Muscle of arm (tissue), 12 donors: Measurements from ENCODE around the gene GPR176. TPM values are rescaled to one million over a fixed set of nuclear protein-coding genes. Genes with fewer than 3 reads are reported as not detected.
"Not testable (repeated sequence)": the region's sequence is repeated elsewhere in the genome, so short reads cannot be mapped to it uniquely, and the experiment has no call there.

ENCODE experiments used
- DNase-seq: peaks from one replicate; pipeline ENCODE4 v3.0.0-alpha.2; 2013
- polyA plus RNA-seq, 12 donors: library from polyadenylated mRNA; unstranded; fragments of 120-200 nt; gene quantifications; one replicate each; pipeline ENCODE4 v1.2.1, GENCODE V29; 2013; ENCODE audit not compliant: insufficient read length in 12 of 12

The GPR176 gene
- polyA plus RNA-seq, 12 donors: 4.0 to 18.5 (median 5.4) TPM; not detected in 1

DNA sequence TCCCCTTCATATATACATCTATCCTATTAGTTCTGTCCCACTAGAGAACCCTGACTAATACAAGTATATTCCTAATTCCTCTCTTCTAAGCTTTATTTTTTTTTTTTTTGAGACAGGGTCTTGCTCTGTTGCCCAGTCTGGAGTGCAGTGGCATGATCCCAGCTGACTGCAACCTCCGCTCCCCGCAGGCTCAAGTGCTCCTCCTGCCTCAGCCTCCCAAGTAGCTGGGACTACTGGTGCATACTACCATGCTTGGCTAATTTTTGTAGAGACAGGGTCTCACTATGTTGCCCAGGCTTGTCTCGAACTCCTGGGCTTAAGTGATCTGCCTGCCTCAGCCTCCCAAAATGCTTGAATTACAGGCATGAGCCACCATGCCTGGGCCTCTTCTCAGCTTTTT is 107.4 kb downstream of the GPR176 start:
- DNase-seq: not testable (repeated sequence)

DNA sequence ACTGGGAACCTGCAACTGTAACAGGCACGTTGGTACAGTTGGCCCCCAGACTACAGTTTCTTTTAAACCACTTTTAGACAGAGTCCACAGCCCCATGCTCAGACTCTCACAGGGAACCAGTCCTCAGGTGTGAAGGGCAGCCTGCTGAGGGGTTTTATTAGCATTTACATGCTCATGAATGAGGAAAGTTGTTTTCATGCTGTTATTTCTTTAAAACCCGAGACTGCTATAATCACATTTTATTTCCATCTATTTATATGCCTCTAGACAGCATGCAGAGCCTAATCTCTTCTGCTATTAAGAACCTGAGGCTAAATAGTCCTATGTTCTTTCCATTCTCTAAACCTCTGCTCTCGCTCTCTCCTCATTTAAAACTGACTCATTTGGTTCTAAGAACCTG is 111.2 kb downstream of the GPR176 start:
- DNase-seq: no peak

DNA sequence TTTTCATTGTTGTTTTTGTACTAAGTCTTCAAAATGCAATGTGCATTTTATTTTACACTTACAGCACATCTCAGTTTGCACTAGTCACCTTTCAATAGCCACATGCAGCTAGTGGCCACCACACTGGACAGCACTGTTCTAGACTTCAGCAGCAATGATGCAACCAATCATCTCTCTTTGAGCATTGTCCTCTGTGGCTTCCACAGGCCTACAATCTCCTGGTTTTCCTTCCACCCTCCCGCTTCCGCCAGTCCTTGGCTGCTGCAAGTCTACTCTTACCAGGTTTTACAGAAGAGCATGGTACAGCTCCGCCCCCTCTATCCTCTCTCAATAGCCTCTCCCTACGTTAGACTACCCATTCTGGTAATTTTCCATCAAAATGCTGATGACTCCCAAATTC is 112.3 kb downstream of the GPR176 start:
- DNase-seq: no peak

DNA sequence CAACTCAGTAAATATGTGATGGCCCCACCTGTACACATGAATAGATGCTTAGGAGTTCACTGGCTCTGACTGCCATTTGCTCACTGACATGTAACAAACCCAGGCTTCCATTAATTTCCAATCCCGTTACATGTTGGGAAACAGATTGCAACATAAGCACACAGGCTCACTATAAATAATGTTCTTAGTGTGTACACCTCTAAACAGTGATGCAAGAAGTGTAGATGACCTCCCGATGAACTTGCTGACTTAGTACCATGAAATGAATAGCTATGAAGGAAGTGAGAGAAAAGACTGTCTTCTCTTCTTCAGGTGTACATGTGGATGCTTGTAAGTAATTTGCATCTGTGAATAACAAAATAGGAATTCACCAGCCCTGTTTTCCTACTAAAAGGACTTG is 116.0 kb downstream of the GPR176 start:
- DNase-seq: no peak

DNA sequence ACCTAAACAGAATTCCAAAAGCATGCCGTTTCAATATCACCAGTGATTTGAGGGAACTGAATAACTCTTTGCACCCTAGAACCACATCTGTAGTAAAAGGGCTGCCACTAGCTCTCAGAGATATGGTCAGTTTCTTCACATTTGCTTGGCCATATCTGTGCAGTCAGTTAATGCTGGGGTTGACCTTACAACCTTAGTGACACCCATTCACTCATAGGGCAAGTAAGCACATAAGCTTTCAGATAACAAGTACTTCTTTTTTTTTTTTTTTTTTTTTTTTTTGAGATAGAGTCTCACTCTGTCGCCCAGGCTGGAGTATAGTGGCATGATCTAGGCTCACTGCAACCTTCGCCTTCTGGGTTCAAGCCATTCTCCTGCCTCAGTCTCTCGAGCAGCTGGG is 117.0 kb downstream of the GPR176 start:
- DNase-seq: no peak

DNA sequence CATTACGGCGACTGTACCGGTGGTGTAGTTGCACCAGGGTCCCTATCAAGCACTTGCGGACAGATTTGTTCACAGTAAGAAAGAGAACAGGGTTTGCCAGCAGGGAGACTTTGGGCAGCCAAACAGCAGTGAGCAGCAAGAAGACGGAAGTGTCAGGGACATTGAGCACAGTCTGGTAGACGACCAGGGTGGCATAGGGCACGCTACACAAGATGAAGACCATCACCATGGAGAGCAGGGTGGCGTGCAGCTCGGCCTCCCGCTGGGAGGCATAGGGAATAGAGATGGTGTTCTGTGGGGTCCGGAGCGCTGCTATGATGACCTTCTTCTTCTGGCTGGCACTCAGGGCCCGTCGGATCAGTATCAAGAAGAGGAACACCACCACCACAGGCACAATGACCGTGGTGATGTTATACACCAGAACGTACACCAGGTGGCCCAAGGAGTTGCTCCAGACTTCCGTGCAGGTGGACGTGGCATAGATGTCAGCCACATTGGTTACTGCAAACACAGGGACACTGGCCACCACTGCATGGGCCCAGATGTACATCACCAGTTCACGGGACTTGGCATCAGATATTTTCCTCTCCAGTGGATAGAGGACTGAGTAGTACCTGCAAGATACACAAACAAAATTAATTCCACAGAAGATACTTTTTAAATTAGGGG is 118.3 kb downstream of the GPR176 start:
- no peak for DNase-seq

DNA sequence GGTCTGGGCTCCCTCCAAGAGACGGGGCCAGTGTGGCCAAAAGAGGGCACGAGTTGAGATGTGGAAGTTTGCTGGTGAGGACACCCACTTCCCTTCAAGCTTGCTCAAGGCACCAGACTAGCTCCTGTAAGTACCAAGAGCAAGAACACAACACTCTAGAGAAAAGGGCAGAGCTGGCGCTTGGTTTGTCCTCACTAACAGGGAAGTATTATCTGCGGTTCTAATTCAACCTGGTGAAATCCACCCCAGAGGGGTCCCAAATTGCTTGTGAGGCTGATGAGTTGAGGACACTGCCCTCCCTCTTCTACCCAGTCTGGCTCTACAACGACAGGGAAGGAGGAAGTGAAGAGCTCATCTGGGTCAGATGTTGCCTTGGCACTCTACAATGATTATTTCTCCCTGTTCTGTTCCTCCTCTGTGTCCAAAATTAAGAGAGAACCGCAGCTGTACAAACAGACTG is 120.5 kb downstream of the GPR176 start:
- DNase-seq: no peak

DNA sequence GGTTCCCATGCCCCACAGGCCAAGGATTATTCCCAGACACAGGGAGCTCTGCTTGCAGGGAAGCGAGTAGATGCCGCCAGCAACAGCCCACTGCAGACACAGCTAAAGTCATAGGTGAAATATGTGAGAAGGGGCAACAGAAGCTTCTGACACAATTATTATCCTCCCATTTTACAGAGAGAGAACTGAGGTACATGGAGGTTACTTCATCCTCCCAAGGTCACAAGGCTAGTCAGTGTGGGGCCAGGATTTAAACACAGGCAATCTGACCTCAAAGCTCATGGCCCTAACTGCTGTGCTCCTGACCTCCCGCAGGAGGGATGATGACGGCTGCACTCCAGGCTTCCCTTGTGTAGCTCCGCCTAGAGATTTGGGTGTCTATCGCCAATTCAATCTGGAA is 121.7 kb downstream of the GPR176 start:
- no peak for DNase-seq

DNA sequence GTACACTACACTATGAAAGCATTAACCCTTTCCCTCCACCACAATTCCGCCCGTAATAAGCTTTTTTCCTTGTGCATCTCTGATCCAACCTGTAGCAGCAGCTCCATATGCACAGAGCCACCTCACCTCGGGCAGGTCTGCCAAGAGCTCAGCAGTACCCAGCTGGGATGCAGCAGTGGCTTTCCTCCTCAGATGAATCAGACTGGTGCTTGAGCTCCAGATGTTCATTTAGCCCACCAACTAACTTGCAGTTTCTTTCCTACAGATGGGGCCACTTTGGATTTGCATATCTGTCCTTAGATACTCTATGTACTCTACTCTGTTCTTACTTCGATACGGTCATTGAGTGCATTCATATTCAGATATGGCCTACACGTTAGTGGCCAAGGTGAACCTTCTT is 122.7 kb downstream of the GPR176 start:
- DNase-seq: no peak

DNA sequence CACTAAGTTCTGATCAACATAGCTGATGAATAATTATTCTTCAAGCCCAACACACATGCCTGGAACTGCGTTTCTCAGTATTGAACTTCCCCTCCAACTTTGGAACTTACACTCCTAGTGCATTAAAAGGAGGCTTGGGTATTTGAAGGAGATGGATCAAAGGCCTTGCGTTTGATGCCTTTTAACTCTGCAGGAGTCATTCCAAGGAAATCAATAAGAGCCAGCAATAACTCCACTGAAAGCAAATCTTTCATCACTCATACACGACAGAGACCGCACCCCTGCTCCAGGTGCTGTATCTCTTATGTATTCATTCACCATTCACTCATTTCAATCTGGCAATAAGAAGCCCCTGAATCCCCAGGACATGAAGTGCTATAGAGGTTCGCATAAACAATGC is 123.5 kb downstream of the GPR176 start:
- no peak for DNase-seq

DNA sequence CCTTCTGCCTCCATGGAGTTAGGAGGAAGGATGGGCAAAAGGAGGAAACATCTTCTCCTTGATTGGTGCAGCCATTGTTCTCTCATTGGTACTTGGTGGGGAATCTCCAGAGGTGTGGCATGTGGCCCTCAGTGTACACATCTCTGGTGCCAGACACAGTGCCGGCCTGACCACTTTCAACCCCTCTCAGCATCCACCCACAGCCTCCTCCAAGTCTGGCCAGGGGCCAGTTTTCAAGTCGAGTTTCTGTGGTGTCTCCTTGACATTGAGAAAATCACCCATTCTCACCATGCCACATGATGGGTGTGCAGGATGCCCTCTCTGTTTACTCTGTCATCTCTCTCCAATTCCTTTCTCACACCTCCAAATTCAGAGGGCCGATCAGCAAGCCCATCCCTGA is 124.6 kb downstream of the GPR176 start:
- DNase-seq: no peak

DNA sequence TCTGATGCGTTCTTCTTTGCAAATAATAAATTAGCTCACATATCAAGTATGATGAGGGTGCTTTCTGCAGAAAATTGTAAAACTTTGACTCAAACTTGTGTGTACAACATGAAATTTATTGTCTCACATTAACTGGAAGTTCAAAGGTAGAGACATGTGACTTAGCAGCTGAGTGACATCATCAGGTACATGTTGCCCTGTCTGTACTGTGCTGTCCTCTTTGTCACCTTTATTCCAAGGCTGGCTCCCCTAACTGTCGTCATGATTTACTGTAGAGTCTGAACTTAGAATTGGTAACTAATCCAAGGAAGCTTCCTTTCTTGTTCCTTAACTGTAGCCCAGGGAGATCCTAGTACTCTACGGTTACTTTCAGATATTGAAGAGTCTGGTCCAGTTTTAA is 125.1 kb downstream of the GPR176 start:
- DNase-seq: no peak

DNA sequence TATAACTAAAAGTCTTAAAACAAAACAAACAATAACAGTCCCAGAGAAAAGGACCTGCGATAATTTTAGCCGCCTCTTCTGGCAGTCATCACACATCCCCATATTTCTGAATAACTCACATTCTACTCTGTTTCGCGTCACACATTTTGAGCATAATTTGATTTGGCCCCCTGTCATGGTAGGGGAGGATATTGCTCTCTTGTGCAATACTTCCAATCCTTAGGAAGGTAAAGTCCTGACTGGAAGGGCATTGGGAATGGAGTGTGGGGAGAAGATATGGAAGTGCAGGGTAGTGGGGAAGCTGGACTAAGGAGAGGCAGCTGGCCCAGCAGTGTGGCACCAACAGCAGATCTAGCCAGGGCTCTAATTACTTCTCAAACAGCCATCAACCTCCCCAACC is 126.1 kb downstream of the GPR176 start:
- no peak for DNase-seq

DNA sequence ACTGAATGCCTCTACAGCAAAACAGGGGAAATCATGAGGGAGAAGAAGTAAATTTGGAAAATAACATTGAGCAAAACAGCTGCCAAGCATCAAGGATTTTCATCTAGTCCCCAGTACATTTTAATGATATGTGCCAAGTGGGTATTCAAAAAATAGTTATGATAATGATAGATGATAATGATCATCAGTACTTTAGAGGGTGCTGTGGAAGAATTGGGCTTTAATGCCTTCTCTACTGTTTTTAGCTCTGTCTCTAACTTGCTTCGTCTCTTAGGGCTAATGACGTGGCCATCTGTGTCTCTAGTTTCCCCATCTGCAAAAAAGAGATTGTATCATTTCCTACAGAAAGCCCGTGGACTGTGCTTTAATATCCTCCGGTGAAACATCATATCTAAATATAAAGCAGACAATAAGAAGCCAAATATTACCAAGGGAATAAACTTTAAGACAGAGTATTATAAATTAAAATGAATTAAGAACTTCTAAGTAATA is 127.2 kb downstream of the GPR176 start:
- DNase-seq: peak; percentile 57

DNA sequence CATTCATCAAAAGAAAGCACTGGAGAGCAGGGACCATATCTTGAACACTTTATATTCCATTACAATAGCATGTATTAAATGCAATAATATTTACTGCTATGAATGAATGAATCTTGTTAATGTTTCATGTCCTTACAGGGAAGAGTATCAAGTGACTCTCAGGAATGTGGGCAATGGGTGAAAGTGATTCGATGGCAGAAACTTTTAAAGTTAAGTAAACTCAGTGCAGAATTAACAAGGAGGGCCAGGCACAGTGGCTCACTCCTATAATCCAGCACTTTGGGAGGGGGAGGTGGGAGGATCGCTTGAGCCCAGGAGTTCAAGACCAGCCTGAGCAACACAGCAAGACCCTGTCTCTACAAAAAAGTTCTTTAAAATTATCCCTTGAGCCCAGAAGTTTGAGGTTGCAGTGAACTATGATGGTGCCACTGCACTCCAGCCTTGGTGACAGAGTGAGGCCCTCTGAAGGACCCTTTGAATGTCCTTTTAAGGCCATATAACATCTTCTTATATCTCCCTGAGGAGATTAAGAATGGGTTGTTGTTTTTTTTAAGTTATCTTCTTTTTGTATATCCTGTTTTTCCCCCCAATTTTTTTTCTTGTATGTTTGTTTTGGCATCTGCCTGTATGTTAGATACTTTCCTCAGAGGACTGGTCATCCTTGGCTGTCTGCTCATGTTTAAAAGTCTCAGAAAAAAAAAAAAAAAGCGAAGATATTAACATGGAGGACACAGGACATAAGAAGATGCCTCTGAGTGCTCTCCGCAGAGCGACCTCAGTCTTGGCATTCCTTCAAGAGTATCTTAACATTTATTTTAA is 127.8 kb downstream of the GPR176 start:
- peak; percentile 60 for DNase-seq

DNA sequence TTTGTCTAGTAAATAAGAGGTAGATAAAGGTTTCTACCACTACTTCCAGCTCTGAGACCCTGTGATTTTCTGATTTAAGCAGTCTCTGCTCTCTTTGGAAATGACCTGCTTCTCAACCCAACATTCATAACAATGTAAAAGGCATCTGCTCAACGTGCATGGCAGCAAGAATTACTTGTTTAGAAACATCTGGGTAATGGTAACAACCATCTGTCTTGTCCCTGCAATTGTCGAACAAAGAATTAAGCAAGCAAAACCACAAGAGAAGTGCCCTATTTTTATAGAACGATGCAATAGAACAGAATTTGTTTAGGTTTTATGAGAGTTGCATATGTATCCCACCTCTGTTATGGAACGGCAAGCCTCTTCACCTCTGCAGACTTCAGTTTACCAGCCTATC is 130.3 kb downstream of the GPR176 start:
- no peak for DNase-seq

DNA sequence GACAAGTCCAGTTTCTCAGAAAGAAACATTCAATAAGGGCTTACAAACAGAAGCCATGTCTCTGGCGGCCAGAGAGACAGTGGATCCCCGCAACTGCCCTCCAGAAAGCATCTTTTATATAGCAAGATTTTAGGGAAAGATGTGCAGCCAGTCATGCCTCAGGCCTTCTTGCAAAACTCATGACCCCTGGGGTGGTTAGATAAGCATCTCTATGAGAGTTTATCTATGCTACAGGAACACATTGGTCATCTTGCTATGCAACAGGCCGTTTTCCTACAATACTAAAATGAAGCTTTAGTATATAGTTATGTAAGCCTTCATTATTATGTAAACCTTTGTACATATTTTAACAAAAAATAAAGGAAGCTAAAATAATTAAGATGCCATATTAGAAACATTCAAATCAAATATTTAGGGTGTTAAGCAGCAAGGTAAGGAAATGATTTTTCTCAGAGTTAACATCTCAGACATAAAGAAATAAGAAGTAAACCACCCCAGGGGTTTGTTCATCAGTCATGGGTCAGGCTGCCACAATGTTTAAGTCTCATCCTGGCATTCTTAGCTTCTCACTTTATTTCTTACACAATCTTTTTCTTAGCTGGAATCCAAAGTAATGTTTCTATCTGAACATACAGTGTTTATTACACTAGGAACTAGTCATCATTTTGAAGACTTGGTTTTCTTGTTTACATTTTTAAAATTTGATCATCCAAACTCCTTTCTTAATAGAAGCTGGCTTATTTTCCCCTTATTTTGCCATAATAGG is 131.1 kb downstream of the GPR176 start:
- DNase-seq: no peak

DNA sequence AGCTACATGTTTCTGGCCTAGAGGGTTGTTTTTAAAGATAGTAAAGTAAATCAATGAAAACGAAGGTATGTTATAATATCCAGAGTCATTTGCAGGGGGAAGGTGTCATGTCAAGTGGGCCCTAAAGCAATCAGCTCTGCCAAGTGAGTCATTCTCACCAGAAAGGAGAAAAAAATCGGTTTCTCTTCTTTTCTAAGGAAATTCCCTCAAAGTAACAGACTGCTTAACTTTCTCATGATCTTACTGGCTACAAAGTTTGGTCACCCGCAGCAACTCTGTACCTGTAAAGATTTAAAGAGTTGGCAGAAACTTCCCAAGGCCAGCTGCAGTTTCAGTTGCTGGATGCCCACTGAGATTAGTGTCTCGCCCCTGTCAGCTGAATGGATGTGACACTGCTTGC is 132.0 kb downstream of the GPR176 start:
- DNase-seq: no peak

DNA sequence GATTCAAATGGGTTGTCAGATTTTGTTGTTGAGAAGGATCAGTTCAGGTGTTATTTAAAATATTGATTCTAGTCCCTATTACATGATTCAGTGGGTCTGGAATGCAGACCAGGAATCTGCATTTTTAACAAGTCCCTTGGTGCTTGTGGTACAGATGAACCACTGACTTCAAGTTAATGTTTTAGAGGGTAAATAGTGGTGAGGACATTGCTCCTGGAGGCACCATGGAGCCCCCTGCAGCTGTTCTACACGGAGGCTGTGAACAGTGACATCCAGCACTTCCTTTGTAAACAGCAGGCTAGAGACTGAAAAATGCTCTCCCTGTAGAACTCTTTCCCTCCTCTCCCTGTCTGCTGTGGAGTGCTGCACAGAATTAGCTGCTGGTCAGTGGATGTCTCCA is 132.6 kb downstream of the GPR176 start:
- DNase-seq: no peak

DNA sequence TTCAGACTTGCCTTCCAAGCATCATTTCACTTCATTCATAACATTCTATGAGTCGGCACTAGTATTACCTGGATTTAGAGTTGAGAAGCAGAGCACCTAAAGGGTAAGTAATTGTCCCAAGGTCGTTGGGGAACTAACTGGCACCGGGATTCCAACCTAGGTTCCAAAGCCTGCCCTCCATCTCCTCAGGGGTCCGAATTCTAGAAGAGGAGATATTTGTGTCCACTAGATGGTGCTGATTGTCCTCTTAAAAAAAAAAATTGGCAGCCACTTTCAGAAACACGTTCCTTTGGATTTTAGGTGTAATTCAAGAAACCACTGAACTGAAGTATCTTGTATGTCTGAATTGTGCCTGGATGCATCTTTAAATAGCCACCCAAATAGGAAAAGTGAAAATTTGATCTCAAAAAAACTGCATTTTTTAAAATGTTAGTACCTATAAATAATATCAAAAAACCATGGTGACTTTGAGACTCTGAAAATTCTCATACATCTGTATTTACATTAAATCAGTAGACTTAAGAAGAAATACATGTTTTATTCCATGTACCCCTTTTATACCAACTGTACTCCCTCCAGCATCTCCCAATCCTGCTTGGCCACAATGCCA is 133.5 kb downstream of the GPR176 start:
- peak; percentile 68 for DNase-seq

DNA sequence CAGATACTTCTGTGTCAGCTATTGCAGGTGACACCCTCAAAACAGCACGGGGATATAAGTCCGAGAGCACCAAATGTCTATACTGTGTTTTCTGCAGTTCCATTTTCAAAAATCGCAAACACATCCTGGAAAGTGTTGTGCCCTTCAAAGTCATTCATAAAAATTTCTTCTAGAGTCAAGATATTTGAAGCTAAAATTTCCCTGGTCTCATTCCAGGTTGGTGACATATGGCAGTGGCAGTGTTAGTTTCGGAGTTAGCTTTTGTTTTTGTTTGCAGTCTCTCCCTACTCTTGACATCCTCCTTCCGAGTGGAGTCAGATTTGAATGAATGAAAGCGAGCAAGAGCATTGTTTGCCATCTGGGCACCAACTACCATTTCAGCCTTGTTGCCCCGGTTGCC is 134.2 kb downstream of the GPR176 start:
- DNase-seq: no peak

DNA sequence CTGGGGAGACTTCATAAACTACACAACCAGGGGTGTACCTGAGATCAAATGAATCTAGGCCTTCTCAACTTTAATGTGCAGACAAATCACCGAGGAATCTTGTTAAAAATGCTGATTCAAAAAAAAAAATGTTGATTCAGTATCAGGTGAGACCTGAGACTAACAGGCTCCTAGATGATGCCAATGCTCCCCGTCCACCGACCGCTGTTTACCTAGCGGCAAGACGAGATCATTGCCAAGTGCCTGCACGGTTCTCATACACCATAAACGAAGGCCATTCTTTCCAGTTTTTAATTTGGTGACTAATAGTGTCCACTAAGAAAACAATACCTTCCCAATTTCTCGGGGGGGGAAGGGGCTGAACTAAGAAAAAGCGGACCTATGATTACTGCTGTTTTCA is 134.9 kb downstream of the GPR176 start:
- DNase-seq: no peak
